ENCODE measurements around the gene GUCA1A.

The GUCA1A gene

GRCh38 chr6:42173101-42173500 lies at the start of gene GUCA1A:
TSS of gene GUCA1A (plus strand) at chr6:42173364. CDS start at chr6:42173614, 250 bp downstream.
- no peak for DNase-seq

DNA sequence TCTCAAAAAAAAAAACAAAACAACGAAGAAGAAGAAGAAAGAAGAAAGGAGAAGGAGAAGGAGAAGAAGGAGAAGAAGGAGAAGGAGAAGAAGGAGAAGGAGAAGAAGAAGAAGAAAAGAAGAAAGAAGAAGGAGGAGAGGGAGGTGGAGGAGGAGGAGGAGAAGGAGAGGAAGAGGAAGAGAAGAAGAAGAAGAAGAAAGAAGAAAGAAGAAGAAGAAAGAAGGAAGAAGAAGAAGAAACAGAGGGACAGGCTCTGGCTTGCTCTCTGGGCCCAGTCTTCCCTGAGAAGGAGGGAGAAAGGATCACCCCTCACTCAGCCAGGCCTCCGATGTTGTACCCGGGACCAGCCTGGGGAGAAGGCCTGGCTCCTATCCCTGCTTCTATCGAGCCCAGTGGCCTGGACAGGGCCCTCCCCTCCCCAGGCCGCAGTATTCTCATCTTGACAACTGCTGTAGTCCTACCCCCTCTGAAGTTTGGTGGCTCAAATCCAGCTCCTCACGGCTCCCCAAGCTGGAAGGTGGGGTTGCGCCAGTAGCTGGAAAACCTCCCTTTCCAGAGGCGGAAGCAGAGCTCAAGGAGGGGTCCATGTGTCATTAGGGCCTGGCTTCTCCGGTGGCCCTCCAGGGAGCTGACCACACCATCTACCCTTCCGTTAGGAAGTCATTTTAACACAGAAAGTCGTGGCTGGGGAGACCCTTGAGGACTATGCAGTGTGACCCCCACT lies 49.6 kb upstream of the GUCA1A start:
- no peak for DNase-seq

- no peak for DNase-seq
Observed at GRCh38 chr6:42124223-42124836, 48.8 kb upstream of the GUCA1A start.

GRCh38 chr6:42125231-42125630 lies 47.9 kb upstream of the GUCA1A start:
- no peak for DNase-seq

- no peak for DNase-seq
Observed at GRCh38 chr6:42125663-42126062, 47.5 kb upstream of the GUCA1A start.

- no peak for DNase-seq
Observed at GRCh38 chr6:42128460-42129359, 44.5 kb upstream of the GUCA1A start.

DNA sequence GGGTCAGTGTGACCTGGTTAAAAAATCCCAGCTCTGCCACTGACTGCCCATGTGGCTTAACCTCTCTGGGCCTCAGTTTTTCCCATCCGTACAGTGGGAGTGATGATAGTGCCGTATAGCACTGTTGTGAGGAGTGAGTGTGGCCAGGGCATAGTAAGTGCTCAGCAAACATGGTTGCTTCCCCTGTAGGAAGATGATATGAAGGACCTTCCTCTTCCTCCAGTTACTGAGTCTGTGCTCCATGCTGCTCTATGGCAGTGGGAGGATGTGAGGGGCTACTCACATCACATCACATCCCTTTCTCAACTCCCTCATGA lies 43.8 kb upstream of the GUCA1A start:
- DNase-seq = no peak

DNA sequence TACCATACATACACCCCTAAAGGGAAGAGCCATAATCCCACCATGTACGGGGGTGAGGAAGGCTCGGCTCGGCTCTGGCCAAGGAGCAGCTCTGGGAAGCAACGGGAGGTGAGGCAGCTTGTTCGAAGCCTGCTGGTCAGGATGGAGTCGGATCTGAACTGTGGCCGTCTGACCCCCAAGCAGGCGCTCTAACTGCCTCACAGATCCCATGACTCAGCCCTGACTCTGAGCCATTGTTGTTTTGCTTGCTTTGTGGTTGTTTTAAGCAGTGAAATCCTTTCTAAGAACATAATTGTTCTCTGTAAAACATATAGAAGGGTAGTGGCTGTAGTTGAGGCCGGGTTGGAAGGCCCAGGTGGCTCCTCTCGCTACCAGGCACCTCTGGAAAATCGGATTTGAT lies 41.6 kb upstream of the GUCA1A start:
- DNase-seq = no peak

- DNase-seq = no peak
Observed at GRCh38 chr6:42133926-42134325, 39.2 kb upstream of the GUCA1A start.

DNA sequence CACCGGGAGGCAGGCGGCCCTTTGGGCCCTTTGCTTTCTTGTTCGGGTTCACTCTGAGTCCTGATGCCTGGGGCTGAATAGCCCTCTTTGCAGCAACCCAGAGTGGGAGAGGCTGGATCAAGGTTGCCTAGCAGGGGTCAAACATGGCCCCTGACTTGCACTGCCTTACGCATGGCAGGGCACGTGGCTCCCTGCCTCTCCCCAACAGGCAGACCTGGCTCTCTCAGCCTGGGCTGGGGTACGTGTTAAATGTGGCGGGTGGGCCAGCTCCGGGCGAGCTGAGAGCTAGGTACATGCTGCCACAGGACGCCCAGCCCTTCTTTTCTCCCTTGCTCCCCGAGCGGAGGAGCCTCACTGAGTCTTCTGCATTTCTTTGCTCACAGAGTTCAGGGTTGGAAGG lies 38.0 kb upstream of the GUCA1A start:
- DNase-seq = no peak

GRCh38 chr6:42135722-42136121 lies 37.4 kb upstream of the GUCA1A start:
- no peak for DNase-seq

- DNase-seq = peak; percentile 63
Observed at GRCh38 chr6:42136508-42137193, 36.5 kb upstream of the GUCA1A start.

DNA sequence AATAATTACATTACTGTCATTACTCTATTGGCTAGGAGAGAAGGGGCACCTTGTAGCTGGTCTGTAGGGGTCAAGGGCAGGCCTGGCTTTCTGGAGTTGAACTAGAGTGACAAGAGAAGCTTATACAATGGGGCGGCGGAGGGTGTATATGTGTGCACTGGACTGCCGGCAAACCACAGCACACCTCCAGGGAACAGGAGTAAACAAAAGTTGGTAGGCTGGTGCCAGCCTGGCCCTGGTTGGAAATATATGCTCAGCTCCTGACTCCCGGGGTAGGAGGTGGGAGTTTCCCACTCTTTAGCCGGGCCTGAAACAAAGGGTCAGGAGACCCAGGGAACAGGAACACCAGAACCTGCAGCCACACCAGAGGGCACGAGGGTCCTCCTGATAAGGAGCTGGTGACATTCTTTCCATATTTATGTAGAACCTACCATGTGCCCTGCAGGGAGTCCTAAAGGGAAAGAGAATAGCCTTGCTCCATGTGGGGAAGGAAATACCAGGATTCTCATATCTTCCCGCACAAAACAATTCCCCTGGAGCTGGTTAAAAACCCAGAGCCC lies 35.9 kb upstream of the GUCA1A start:
- DNase-seq = no peak

DNA sequence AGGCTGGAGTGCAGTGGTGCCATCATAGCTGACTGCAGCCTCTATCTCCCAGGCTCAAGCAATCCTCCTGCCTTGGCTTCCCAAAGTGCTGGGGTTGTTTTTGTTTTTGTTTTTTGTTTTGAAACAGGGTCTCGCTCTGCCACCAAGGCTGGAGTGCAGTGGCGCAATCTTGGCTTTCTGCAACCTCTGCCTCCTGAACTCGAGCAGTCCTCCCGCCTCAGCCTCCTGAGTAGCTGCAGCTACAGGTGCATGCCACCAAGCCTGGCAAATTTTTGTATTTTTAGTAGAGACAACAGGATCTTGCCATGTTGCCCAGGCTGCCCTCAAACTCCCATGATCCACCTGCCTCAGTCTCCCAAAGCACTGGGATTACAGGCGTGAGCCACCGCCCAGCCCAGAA lies 35.0 kb upstream of the GUCA1A start:
- no peak for DNase-seq

GRCh38 chr6:42138630-42139619 lies 34.2 kb upstream of the GUCA1A start:
- no peak for DNase-seq

DNA sequence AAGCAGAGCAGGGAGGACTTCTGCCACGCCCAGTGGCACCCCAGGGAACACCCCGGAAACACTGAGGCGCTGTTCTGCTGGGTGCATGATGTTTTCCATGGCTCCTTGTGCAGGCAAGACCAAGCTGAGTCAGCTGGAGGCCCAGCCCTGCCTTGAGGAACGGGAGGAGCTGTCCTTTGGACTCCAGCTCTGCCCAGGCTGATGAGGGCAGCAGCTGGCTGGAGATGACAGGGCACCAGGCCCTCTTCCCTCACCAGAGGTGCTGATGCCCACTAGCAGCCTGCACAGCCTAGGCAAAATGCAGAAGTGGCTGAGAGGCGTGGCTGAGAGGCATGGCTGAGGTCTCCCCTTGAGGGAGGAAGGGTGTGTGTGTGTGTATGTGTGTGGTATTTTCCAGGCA lies 33.1 kb upstream of the GUCA1A start:
- no peak for DNase-seq

GRCh38 chr6:42140756-42141602 lies 32.2 kb upstream of the GUCA1A start:
- no peak for DNase-seq

DNA sequence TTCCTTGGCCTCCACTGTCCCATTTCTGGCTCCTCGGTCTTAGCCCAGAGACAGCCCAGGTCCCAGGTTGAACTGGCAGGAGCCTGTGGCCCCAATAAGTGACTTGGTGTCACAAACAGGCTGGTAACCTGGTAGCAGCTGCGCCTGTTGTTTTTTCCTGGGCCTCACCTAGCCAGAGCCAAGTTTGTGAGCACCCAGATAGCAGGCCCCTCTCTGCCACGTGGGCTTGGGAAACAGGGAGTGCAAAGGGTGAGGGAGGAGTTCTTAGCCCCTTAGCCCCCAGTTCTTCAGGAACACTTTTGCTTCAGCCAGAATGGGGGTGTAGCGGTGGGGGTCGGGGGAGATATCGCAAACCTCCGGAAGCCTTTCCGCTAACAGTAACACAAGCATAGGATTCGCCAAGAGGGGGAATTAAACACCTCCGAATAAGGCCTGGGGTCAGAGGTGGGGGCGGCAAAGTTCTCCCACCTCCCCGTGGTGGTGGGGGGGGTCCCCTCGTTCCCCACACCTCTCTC lies 31.5 kb upstream of the GUCA1A start:
- DNase-seq = no peak

DNA sequence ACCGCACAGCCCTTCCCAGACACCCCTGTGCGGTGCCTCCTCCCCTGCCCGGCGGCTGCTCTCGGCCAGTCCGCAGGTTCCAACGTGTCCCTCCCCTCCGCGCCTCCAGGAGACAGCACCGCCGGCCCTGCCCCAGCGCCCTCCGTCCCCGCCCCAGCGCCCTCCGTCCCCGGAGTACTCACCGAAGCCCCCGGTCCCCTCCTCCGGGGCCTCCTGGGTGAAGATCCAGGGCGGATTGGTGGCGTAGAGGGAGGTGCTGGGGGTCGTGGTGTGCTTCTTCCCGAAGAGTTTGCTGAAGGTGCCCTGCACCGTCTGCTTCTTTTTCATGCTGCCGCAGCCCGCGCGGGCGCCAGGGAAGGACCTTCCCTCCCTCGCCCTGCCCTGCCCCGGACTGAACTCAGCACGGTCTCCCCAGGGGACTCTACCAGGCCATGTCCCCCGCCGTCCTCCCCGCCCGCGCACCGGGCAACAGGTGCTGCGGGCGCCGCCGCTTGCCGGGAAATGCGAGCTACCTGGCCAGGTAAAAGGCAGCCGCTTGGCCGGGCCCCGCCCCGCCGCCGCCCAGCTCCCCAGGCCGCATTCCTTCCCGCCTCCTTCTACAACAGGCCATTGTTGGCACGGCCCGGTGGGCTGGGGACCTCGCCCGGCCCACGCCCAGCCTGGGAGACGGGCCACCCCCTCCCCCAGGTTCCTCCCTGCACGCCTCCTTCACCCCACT lies 30.9 kb upstream of the GUCA1A start, which contains the start of gene C6orf132:
TSS of gene C6orf132 (minus strand) at position 503 of the 718 bp plus-strand sequence. CDS start at position 327, 176 bp downstream.
- no peak for DNase-seq

DNA sequence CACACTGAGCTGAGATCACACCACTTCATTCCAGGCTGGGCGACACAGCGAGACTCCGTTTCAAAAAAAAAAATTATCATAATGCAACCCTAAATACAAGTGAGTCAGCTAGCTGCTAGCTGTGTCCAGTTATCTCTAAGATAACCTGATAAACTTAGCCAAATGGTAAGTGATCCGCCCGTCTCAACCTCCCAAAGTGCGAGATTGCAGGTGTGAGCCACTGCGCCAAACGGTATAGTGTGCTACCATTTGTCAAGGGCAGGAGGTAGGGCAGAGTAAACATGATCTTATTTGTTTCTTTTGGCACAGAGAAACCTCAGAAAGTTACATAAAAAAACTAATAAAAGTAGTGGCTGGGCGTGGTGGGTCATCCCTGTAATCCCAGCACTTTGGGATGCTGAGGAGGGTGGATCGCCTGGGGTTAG lies 26.0 kb upstream of the GUCA1A start:
- DNase-seq = no peak

Measured in activated CD4-positive, alpha-beta T cell treated with anti-CD3 and anti-CD28 coated beads, Interleukin-2, Interleukin-6, amounts not matched to agents 100 ng/mL and 50 ng/mL, durations not matched to agents 16 hours and 8 hours (primary cell).